Spleen (tissue), 11 donors: Measurements from ENCODE around the gene COQ4. TPM values are rescaled to one million over a fixed set of nuclear protein-coding genes. Genes with fewer than 3 reads are reported as not detected.
A peak's percentile ranks its signal among the peaks of the same experiment; 100 is the strongest.

Experiments
- DNase-seq: peaks from one replicate; pipeline ENCODE4 v3.0.0-alpha.2; 2020
- H3K27ac ChIP-seq, 8 donors: fragments of 200-600 bp; sonication (generic) in 7 of 8; 1 replicate in 4 of 8; 2 replicates in 4 of 8; pipeline versions ENCODE4 v1.5.0 to v1.8.0; 2016 to 2021; ENCODE audit warnings: inconsistent platforms in 4 of 8, mild to moderate bottlenecking in 4 of 8, moderate library complexity in 1 of 8
- H3K27me3 ChIP-seq, 7 donors: fragments of 200-600 bp; sonication (generic) in 6 of 7; replicated peaks in 1 of 7; 1 replicate in 4 of 7; 2 replicates in 3 of 7; pipeline versions ENCODE4 v1.5.0 to v1.8.0; 2016 to 2021; ENCODE audit warnings: inconsistent platforms in 3 of 7, mild to moderate bottlenecking in 1 of 7
- H3K36me3 ChIP-seq, 6 donors: fragments of 200-600 bp; sonication (generic) in 5 of 6; 1 replicate in 4 of 6; 2 replicates in 2 of 6; pipeline versions ENCODE4 v1.5.0 to v1.8.0; 2016 to 2021; ENCODE audit warnings: inconsistent platforms in 2 of 6
- H3K4me1 ChIP-seq, 6 donors: fragments of 200-600 bp; sonication (generic) in 5 of 6; 1 replicate in 3 of 6; 2 replicates in 3 of 6; pipeline versions ENCODE4 v1.5.0 to v1.8.0; 2016 to 2021; ENCODE audit warnings: inconsistent platforms in 3 of 6
- H3K4me3 ChIP-seq, 8 donors: fragments of 200-600 bp; sonication (generic) in 7 of 8; 1 replicate in 4 of 8; 2 replicates in 4 of 8; pipeline versions ENCODE4 v1.5.0 to v1.8.0; 2016 to 2021; ENCODE audit warnings: inconsistent platforms in 4 of 8, mild to moderate bottlenecking in 4 of 8, moderate library complexity in 2 of 8
- H3K9me3 ChIP-seq, 8 donors: fragments of 200-600 bp; sonication (generic) in 7 of 8; 1 replicate in 4 of 8; 2 replicates in 4 of 8; pipeline versions ENCODE4 v1.5.0 to v1.8.0; 2016 to 2021; ENCODE audit warnings: inconsistent platforms in 4 of 8
- CTCF ChIP-seq, 11 experiments: fragments of 200-600 bp in 7 of 11; fragments of 450-650 bp in 4 of 11; sonication (generic) in 4 of 11; IDR thresholded peaks in 8 of 11; conservative IDR thresholded peaks in 3 of 11; 1 replicate in 7 of 11; 2 replicates in 4 of 11; pipeline versions ENCODE4 v1.4.0 to v1.8.0; 2016 to 2021; ENCODE audit warnings: antibody characterized with exemption in 11 of 11, inconsistent platforms in 4 of 11, mild to moderate bottlenecking in 1 of 11
- POLR2A ChIP-seq, 3 donors: fragments of 450-650 bp; IDR thresholded peaks; one replicate each; pipeline ENCODE4 v1.5.1; 2017; ENCODE audit warnings: antibody characterized with exemption in 3 of 3, mild to moderate bottlenecking in 1 of 3
- POLR2AphosphoS5 ChIP-seq, 3 donors: sonication (generic); formaldehyde crosslinking; IDR thresholded peaks; one replicate each; pipeline ENCODE4 v1.5.1; 2017; ENCODE audit warnings: antibody characterized with exemption in 3 of 3
- WGBS, 5 donors: extraction: QIAGEN DNeasy Blood & Tissue Kit in 3 of 5; methylation state at CpG; one replicate each; pipeline versions ENCODE4 v1.1.5 to v1.1.7; 2013 to 2018; 5-methylcytosine and 5-hydroxymethylcytosine counted together
- intact Hi-C: fragments of 100-400 bp; cut with DNase I; formaldehyde crosslinking; loops from one replicate; pipeline ENCODE4 v1.15.0; 2023; ENCODE audit warnings: low total_unique reads
- polyA plus RNA-seq, 3 donors: library from polyadenylated mRNA; stranded (reverse); fragments of 200-250 nt; gene quantifications; one replicate each; pipeline ENCODE4 v1.2.1, GENCODE V29; 2013
- total RNA-seq, 7 donors: library from RNA; depleted of rRNA in 3 of 7; stranded (reverse); fragments of >200 nt in 3 of 7; fragmentation: NEBNext Ultra II Directional in 4 of 7; extraction: Animal tissue kit (Norgen Biotek cat#: 25700) in 4 of 7; gene quantifications; one replicate each; pipeline versions ENCODE4 v1.1.0 to v1.2.1, GENCODE V29; 2016 to 2021
- donor health status: healthy with polysubstance abuse.
- donor health status: DM: no; HTN: no; CAD: no; lungs with moderate emphysema.
- donor health status: DM: no; HTN: no; CAD: no.
- donor health status: Bipolar disorder and iron deficiency.
- donor health status: healthy.
- donor health status: DM: no; HTN: no; CAD: no.
- donor health status: DM: yes; HTN: yes; CAD: no.

COQ4 gene
- total and polyA plus RNA-seq, 10 donors: 23.9 to 63.7 (median 38.2) TPM

- H3K9me3 ChIP-seq: no peaks in the 10 kb centered on the region
- TF ChIP-seq CTCF (IDR thresholded peaks at IDR 0.05 in 8 of 11, conservative IDR thresholded peaks at IDR 0.05 in 3 of 11) (no peak), POLR2AphosphoS5 (IDR thresholded peaks at IDR 0.05) (no peak), POLR2A (IDR thresholded peaks at IDR 0.05) (no peak)
- peak overlapping the region; percentile 83 to 100 (median 98) for H3K4me3 ChIP-seq
- DNase-seq: no peak
- peak overlapping the region; percentile 64 to 96 (median 90) for H3K27ac ChIP-seq
- H3K27me3 ChIP-seq: no peaks in the 10 kb centered on the region
- peaks cover 0 to 70% (median 32%) of the 10 kb centered on the region in 6 donors for H3K36me3 ChIP-seq
- peaks cover 17 to 40% (median 31%) of the 10 kb centered on the region in 6 donors for H3K4me1 ChIP-seq
- WGBS, 5 donors: 22 to 29% (median 27%) methylated on average over 15 to 16 of the region's 16 CpGs
- intact Hi-C loops: no loop called here
Measured at GRCh38 chr9:128323212-128323730, 632 bp downstream of the COQ4 start.

- no peaks in the 10 kb centered on the region for H3K27me3 ChIP-seq
- H3K4me1 ChIP-seq: peaks cover 17 to 40% (median 31%) of the 10 kb centered on the region in 6 donors
- H3K4me3 ChIP-seq: peak overlapping the region in 7 of 8 donors; percentile 96 to 100 (median 99)
- TF ChIP-seq POLR2AphosphoS5 (IDR thresholded peaks at IDR 0.05): no peak
- no peak for TF ChIP-seq CTCF (IDR thresholded peaks at IDR 0.05 in 8 of 11, conservative IDR thresholded peaks at IDR 0.05 in 3 of 11)
- TF ChIP-seq POLR2A (IDR thresholded peaks at IDR 0.05): no peak
- H3K27ac ChIP-seq: peak overlapping the region in 4 of 8 donors; percentile 89 to 96 (median 90)
- H3K9me3 ChIP-seq: no peaks in the 10 kb centered on the region
- H3K36me3 ChIP-seq: peaks cover 0 to 70% (median 30%) of the 10 kb centered on the region in 6 donors
- intact Hi-C loops: no loop called here
- no peak for DNase-seq
- 59 to 92% (median 73%) methylated on average over 12 of the region's 12 CpGs for WGBS, 5 donors
Measured at GRCh38 chr9:128323791-128324190, 1.2 kb downstream of the COQ4 start.

GRCh38 chr9:128324401-128324800 is 1.8 kb downstream of the COQ4 start:
- H3K36me3 ChIP-seq: peaks cover 0 to 70% (median 30%) of the 10 kb centered on the region in 6 donors
- DNase-seq: no peak
- peaks cover 17 to 40% (median 31%) of the 10 kb centered on the region in 6 donors for H3K4me1 ChIP-seq
- TF ChIP-seq CTCF (IDR thresholded peaks at IDR 0.05 in 8 of 11, conservative IDR thresholded peaks at IDR 0.05 in 3 of 11): no peak
- no peak for TF ChIP-seq POLR2A (IDR thresholded peaks at IDR 0.05)
- no peak for TF ChIP-seq POLR2AphosphoS5 (IDR thresholded peaks at IDR 0.05)
- H3K4me3 ChIP-seq: peak overlapping the region in 2 of 8 donors; percentile 98 to 100
- WGBS, 5 donors: 75 to 97% (median 93%) methylated on average over 1 of the region's 1 CpG
- no peaks in the 10 kb centered on the region for H3K27me3 ChIP-seq
- H3K9me3 ChIP-seq: no peaks in the 10 kb centered on the region
- intact Hi-C loops: no loop called here
- no peak overlapping the region for H3K27ac ChIP-seq

GRCh38 chr9:128325629-128326028 is 3.0 kb downstream of the COQ4 start:
- TF ChIP-seq POLR2A (IDR thresholded peaks at IDR 0.05) (no peak), POLR2AphosphoS5 (IDR thresholded peaks at IDR 0.05) (no peak), CTCF (IDR thresholded peaks at IDR 0.05 in 8 of 11, conservative IDR thresholded peaks at IDR 0.05 in 3 of 11) (no peak)
- H3K9me3 ChIP-seq: no peaks in the 10 kb centered on the region
- H3K36me3 ChIP-seq: peaks cover 0 to 63% (median 33%) of the 10 kb centered on the region in 6 donors
- no peak overlapping the region for H3K27ac ChIP-seq
- WGBS, 5 donors: 84 to 92% (median 89%) methylated on average over 13 of the region's 13 CpGs
- DNase-seq: no peak
- peaks cover 17 to 40% (median 31%) of the 10 kb centered on the region in 6 donors for H3K4me1 ChIP-seq
- intact Hi-C loops: no loop called here
- H3K4me3 ChIP-seq: no peak overlapping the region
- H3K27me3 ChIP-seq: no peaks in the 10 kb centered on the region
